Measurements from ENCODE around the gene OR10A3. TPM values are rescaled to one million over a fixed set of nuclear protein-coding genes. Genes with fewer than 3 reads are reported as not detected.
A peak's percentile ranks its signal among the peaks of the same experiment; 100 is the strongest.
"Not testable (repeated sequence)": the region's sequence is repeated elsewhere in the genome, so short reads cannot be mapped to it uniquely, and the experiment has no call there.

Gene OR10A3
- polyA plus RNA-seq (2013, experiment 1 of 2): not detected
- polyA plus RNA-seq (2013, experiment 2 of 2): not detected

GRCh38 chr11:7941608-7942007, at the start of gene OR10A3:
Gene OR10A3, minus strand, starts transcription at chr11:7941708. Its CDS starts 2,188 bp downstream, at chr11:7939520.
- H4K91ac ChIP-seq (ENCODE audit: low read length): no peak within 1 kb of the TSS
- H2BK5ac ChIP-seq (ENCODE audit: low read depth, low read length, poor library complexity, severe bottlenecking): no peak within 1 kb of the TSS
- no peak within 1 kb of the TSS for H2AK5ac ChIP-seq (ENCODE audit: low read length, severe bottlenecking)
- no peaks in the 10 kb centered on the region for H3K36me3 ChIP-seq (ENCODE audit: control insufficient read depth in 1 of 2, insufficient read depth in 2 of 2, low read depth in 1 of 2, low read length in 2 of 2)
- H3K4me3 ChIP-seq (ENCODE audit: insufficient read depth in 1 of 2, low read depth in 1 of 2, low read length in 2 of 2): no peak within 1 kb of the TSS
- no peak within 1 kb of the TSS for H3K4ac ChIP-seq (ENCODE audit: low read depth in 1 of 2, low read length in 2 of 2)
- no peak within 1 kb of the TSS for H3K18ac ChIP-seq (ENCODE audit: low read depth in 1 of 2, low read length in 2 of 2)
- H2BK12ac ChIP-seq (ENCODE audit: low read length in 2 of 2): no peak within 1 kb of the TSS
- no peak within 1 kb of the TSS for H2BK120ac ChIP-seq (ENCODE audit: low read depth, low read length)
- H3K14ac ChIP-seq (ENCODE audit: low read length in 2 of 2): no peak within 1 kb of the TSS
- H3K9ac ChIP-seq (ENCODE audit: low read length): no peak within 1 kb of the TSS
- peaks cover 0 to 8% of the 10 kb centered on the region in 2 experiments for H3K27me3 ChIP-seq (ENCODE audit: control insufficient read depth in 1 of 2, insufficient read depth in 1 of 2, low read length in 2 of 2)
- no peak within 1 kb of the TSS for H2AFZ ChIP-seq (ENCODE audit: low read depth, low read length)
- no peaks in the 10 kb centered on the region for H3K79me1 ChIP-seq (replicated peaks; ENCODE audit: low read length, poor library complexity, severe bottlenecking)
- no peak within 1 kb of the TSS for H2BK15ac ChIP-seq (ENCODE audit: low read depth, poor library complexity, severe bottlenecking)
- no peak within 1 kb of the TSS for H4K8ac ChIP-seq (ENCODE audit: low read length)
- no peak for DNase-seq
- no peaks in the 10 kb centered on the region for H3K4me1 ChIP-seq (ENCODE audit: control insufficient read depth, insufficient read depth, low read depth, low read length)
- no peak within 1 kb of the TSS for H3K4me2 ChIP-seq (ENCODE audit: low read length, poor library complexity, severe bottlenecking)
- H3K27ac ChIP-seq (ENCODE audit: low read length, poor library complexity, severe bottlenecking): no peak within 1 kb of the TSS
- no peak within 1 kb of the TSS for H3K23ac ChIP-seq (ENCODE audit: low read length in 2 of 2)
- peaks cover 25% of the 10 kb centered on the region for H3K9me3 ChIP-seq (ENCODE audit: control insufficient read depth, low read length)
- WGBS: 100% methylated on average over 1 of the region's 2 CpGs

- H3K36me3 ChIP-seq (ENCODE audit: control insufficient read depth in 1 of 2, insufficient read depth in 2 of 2, low read depth in 1 of 2, low read length in 2 of 2): peaks cover 7 to 32% of the 10 kb centered on the region in 2 experiments
- H2BK120ac ChIP-seq (ENCODE audit: low read depth, low read length); H2AFZ ChIP-seq (ENCODE audit: low read depth, low read length); H3K27me3 ChIP-seq (ENCODE audit: control insufficient read depth in 1 of 2, insufficient read depth in 1 of 2, low read length in 2 of 2); H3K9me3 ChIP-seq (ENCODE audit: control insufficient read depth, low read length); H3K4ac ChIP-seq (ENCODE audit: low read depth in 1 of 2, low read length in 2 of 2); H2AK5ac ChIP-seq (ENCODE audit: low read length, severe bottlenecking); H3K14ac ChIP-seq (ENCODE audit: low read length in 2 of 2); DNase-seq; H3K4me1 ChIP-seq (ENCODE audit: control insufficient read depth, insufficient read depth, low read depth, low read length); H3K18ac ChIP-seq (ENCODE audit: low read depth in 1 of 2, low read length in 2 of 2); H3K27ac ChIP-seq (ENCODE audit: low read length, poor library complexity, severe bottlenecking); H2BK12ac ChIP-seq (ENCODE audit: low read length in 2 of 2); H2BK5ac ChIP-seq (ENCODE audit: low read depth, low read length, poor library complexity, severe bottlenecking); H4K91ac ChIP-seq (ENCODE audit: low read length); H2BK15ac ChIP-seq (ENCODE audit: low read depth, poor library complexity, severe bottlenecking); H3K23ac ChIP-seq (ENCODE audit: low read length in 2 of 2): not testable (repeated sequence)
- under 1% methylated on average over 6 of the region's 13 CpGs for WGBS
- H3K9ac ChIP-seq (ENCODE audit: low read length): peak overlapping the region; percentile 95
- peak overlapping the region; percentile 84 to 94 for H3K4me3 ChIP-seq (ENCODE audit: insufficient read depth in 1 of 2, low read depth in 1 of 2, low read length in 2 of 2)
- H4K8ac ChIP-seq (ENCODE audit: low read length): peak overlapping the region; percentile 96
- H3K79me1 ChIP-seq (replicated peaks; ENCODE audit: low read length, poor library complexity, severe bottlenecking): peaks cover 10% of the 10 kb centered on the region
- H3K4me2 ChIP-seq (ENCODE audit: low read length, poor library complexity, severe bottlenecking): peak overlapping the region; percentile 87
Measured at GRCh38 chr11:7987560-7987883, 46.0 kb upstream of the OR10A3 start.

- H3K14ac ChIP-seq (ENCODE audit: low read length in 2 of 2): peak within 1 kb of the TSS in 1 of 2 experiments; percentile 77
- no peaks in the 10 kb centered on the region for H3K9me3 ChIP-seq (ENCODE audit: control insufficient read depth, low read length)
- peaks cover 7% of the 10 kb centered on the region for H3K79me1 ChIP-seq (replicated peaks; ENCODE audit: low read length, poor library complexity, severe bottlenecking)
Measured at GRCh38 chr11:7986768-7987559, 45.5 kb upstream of the OR10A3 start, which contains the start of gene EIF3F. Gene EIF3F, plus strand, starts transcription at chr11:7987337. Its CDS starts 16 bp downstream, at chr11:7987353.

GRCh38 chr11:7983832-7984590, 42.5 kb upstream of the OR10A3 start:
- no peak for DNase-seq
- H2BK120ac ChIP-seq (ENCODE audit: low read depth, low read length): no peak overlapping the region
- 59% methylated on average over 7 of the region's 7 CpGs for WGBS

More at GRCh38 chr11:7986768-7987559, 45.5 kb upstream of the OR10A3 start, which contains the start of gene EIF3F:
- Histone ChIP-seq H4K91ac (ENCODE audit: low read length) (peak within 1 kb of the TSS; percentile 78), H2AK5ac (ENCODE audit: low read length, severe bottlenecking) (no peak within 1 kb of the TSS), H2AFZ (ENCODE audit: low read depth, low read length) (peak within 1 kb of the TSS; percentile 75), H3K4ac (ENCODE audit: low read depth in 1 of 2, low read length in 2 of 2) (peak within 1 kb of the TSS; percentile 19 to 77), H2BK15ac (ENCODE audit: low read depth, poor library complexity, severe bottlenecking) (no peak within 1 kb of the TSS), H3K4me2 (ENCODE audit: low read length, poor library complexity, severe bottlenecking) (peak within 1 kb of the TSS; percentile 87), H2BK120ac (ENCODE audit: low read depth, low read length) (no peak within 1 kb of the TSS), H3K36me3 (ENCODE audit: control insufficient read depth in 1 of 2, insufficient read depth in 2 of 2, low read depth in 1 of 2, low read length in 2 of 2) (peaks cover 3 to 26% of the 10 kb centered on the region in 2 experiments), H3K4me3 (ENCODE audit: insufficient read depth in 1 of 2, low read depth in 1 of 2, low read length in 2 of 2) (peak within 1 kb of the TSS; percentile 84 to 94), H3K27ac (ENCODE audit: low read length, poor library complexity, severe bottlenecking) (peak within 1 kb of the TSS; percentile 69), H4K8ac (ENCODE audit: low read length) (peak within 1 kb of the TSS; percentile 96), H2BK5ac (ENCODE audit: low read depth, low read length, poor library complexity, severe bottlenecking) (no peak within 1 kb of the TSS), H3K9ac (ENCODE audit: low read length) (peak within 1 kb of the TSS; percentile 95), H3K27me3 (ENCODE audit: control insufficient read depth in 1 of 2, insufficient read depth in 1 of 2, low read length in 2 of 2) (no peaks in the 10 kb centered on the region), H3K4me1 (ENCODE audit: control insufficient read depth, insufficient read depth, low read depth, low read length) (peaks cover 4% of the 10 kb centered on the region), H2BK12ac (ENCODE audit: low read length in 2 of 2) (peak within 1 kb of the TSS in 1 of 2 experiments; percentile 45), H3K23ac (ENCODE audit: low read length in 2 of 2) (no peak within 1 kb of the TSS), H3K18ac (ENCODE audit: low read depth in 1 of 2, low read length in 2 of 2) (peak within 1 kb of the TSS; percentile 46 to 75)
- WGBS: 3% methylated on average over 38 of the region's 47 CpGs
- DNase-seq: peak; percentile 100

More at GRCh38 chr11:7983832-7984590, 42.5 kb upstream of the OR10A3 start:
- Histone ChIP-seq H3K4me2 (ENCODE audit: low read length, poor library complexity, severe bottlenecking) (no peak overlapping the region), H3K23ac (ENCODE audit: low read length in 2 of 2) (no peak overlapping the region), H4K8ac (ENCODE audit: low read length) (no peak overlapping the region), H3K9ac (ENCODE audit: low read length) (no peak overlapping the region), H3K36me3 (ENCODE audit: control insufficient read depth in 1 of 2, insufficient read depth in 2 of 2, low read depth in 1 of 2, low read length in 2 of 2) (peaks cover 0 to 5% of the 10 kb centered on the region in 2 experiments), H3K9me3 (ENCODE audit: control insufficient read depth, low read length) (no peaks in the 10 kb centered on the region), H3K4me1 (ENCODE audit: control insufficient read depth, insufficient read depth, low read depth, low read length) (peaks cover 4% of the 10 kb centered on the region), H2BK15ac (ENCODE audit: low read depth, poor library complexity, severe bottlenecking) (no peak overlapping the region), H4K91ac (ENCODE audit: low read length) (no peak overlapping the region), H3K27me3 (ENCODE audit: control insufficient read depth in 1 of 2, insufficient read depth in 1 of 2, low read length in 2 of 2) (no peaks in the 10 kb centered on the region), H2BK12ac (ENCODE audit: low read length in 2 of 2) (peak overlapping the region in 1 of 2 experiments; percentile 5), H3K4me3 (ENCODE audit: insufficient read depth in 1 of 2, low read depth in 1 of 2, low read length in 2 of 2) (no peak overlapping the region), H3K27ac (ENCODE audit: low read length, poor library complexity, severe bottlenecking) (no peak overlapping the region), H3K4ac (ENCODE audit: low read depth in 1 of 2, low read length in 2 of 2) (no peak overlapping the region), H2AFZ (ENCODE audit: low read depth, low read length) (no peak overlapping the region), H2BK5ac (ENCODE audit: low read depth, low read length, poor library complexity, severe bottlenecking) (no peak overlapping the region), H3K79me1 (replicated peaks; ENCODE audit: low read length, poor library complexity, severe bottlenecking) (no peaks in the 10 kb centered on the region), H3K18ac (ENCODE audit: low read depth in 1 of 2, low read length in 2 of 2) (no peak overlapping the region), H3K14ac (ENCODE audit: low read length in 2 of 2) (no peak overlapping the region), H2AK5ac (ENCODE audit: low read length, severe bottlenecking) (no peak overlapping the region)
